GM23338 (cell line): ENCODE measurements around the gene HSD11B2.

Experiments
- CREB1 ChIP-seq: fragments of 250-450 bp; sonication (Bioruptor Pico); IDR thresholded peaks from 2 replicates; pipeline ENCODE4 v1.5.0; 2020; ENCODE audit warnings: low read depth, mild to moderate bottlenecking, moderate library complexity
- CTCF ChIP-seq, 2 experiments: fragments of 200-600 bp in 1 of 2; sonication (generic) in 1 of 2; conservative IDR thresholded peaks; 2 replicates each; pipeline versions ENCODE4 v1.5.1 to v1.6.1; 2016 to 2017; ENCODE audit warnings: antibody characterized with exemption in 2 of 2, low read depth in 2 of 2, mild to moderate bottlenecking in 2 of 2, moderate library complexity in 1 of 2
- ETS1 ChIP-seq: IDR thresholded peaks from 2 replicates; pipeline ENCODE4 v1.6.1; 2016; ENCODE audit warnings: antibody characterized with exemption
- EZH2 ChIP-seq: fragments of 200-600 bp; sonication (generic); IDR thresholded peaks from one replicate; pipeline ENCODE4 v1.8.0; 2017; ENCODE audit warnings: antibody characterized with exemption, mild to moderate bottlenecking, low read depth; ENCODE audit not compliant: unreplicated experiment
- EZH2phosphoT487 ChIP-seq: fragments of 200-600 bp; sonication (generic); IDR thresholded peaks from one replicate; pipeline ENCODE4 v1.8.1; 2018; ENCODE audit warnings: antibody characterized with exemption; ENCODE audit not compliant: unreplicated experiment
- JUNB ChIP-seq: IDR thresholded peaks from one replicate; pipeline ENCODE4 v1.6.1; 2016; ENCODE audit warnings: antibody characterized with exemption; ENCODE audit not compliant: unreplicated experiment
- NANOG ChIP-seq: IDR thresholded peaks from 2 replicates; pipeline ENCODE4 v1.6.1; 2016; ENCODE audit warnings: antibody characterized with exemption, borderline replicate concordance
- POLR2AphosphoS5 ChIP-seq: IDR thresholded peaks from 2 replicates; pipeline ENCODE4 v1.6.1; 2016; ENCODE audit warnings: antibody characterized with exemption, low read depth
- REST ChIP-seq: IDR thresholded peaks from one replicate; pipeline ENCODE4 v1.6.1; 2018; ENCODE audit warnings: antibody characterized with exemption; ENCODE audit not compliant: unreplicated experiment
- STAT1 ChIP-seq: IDR thresholded peaks from one replicate; pipeline ENCODE4 v1.6.1; 2016; ENCODE audit warnings: antibody characterized with exemption; ENCODE audit not compliant: unreplicated experiment
- ZNF114 ChIP-seq: fragments of 250-450 bp; sonication (Bioruptor Pico); IDR thresholded peaks from 2 replicates; pipeline ENCODE4 v1.5.0; 2020; ENCODE audit warnings: mild to moderate bottlenecking, moderate library complexity
- ZNF331 ChIP-seq: fragments of 250-450 bp; sonication (Bioruptor Pico); IDR thresholded peaks from 2 replicates; pipeline ENCODE4 v1.5.0; 2020; ENCODE audit warnings: low read depth, mild to moderate bottlenecking, moderate library complexity

GRCh38 chr16:67480833-67481560 is 50.1 kb downstream of the HSD11B2 start, which contains the start of gene ATP6V0D1:
- TF ChIP-seq EZH2phosphoT487 (no peak), EZH2 (no peak), CREB1 (CRISPR knock-in tag) (peak; percentile 85), JUNB (no peak), REST (no peak), CTCF (conservative IDR thresholded peaks at IDR 0.05; ENCODE audit: low read depth in 2 of 2) (peak; percentile 64 to 86), ZNF114 (CRISPR knock-in tag) (no peak), POLR2AphosphoS5 (peak; percentile 60; the same call in 1 of the 2 replicates), STAT1 (no peak), ZNF331 (no peak), ETS1 (peak; percentile 85), NANOG (no peak)
